Spleen (tissue), 7 donors: ENCODE measurements around the gene CCDC13.

Experiments used
- CTCF ChIP-seq, 11 experiments: fragments of 200-600 bp in 7 of 11; fragments of 450-650 bp in 4 of 11; sonication (generic) in 4 of 11; IDR thresholded peaks in 8 of 11; conservative IDR thresholded peaks in 3 of 11; 1 replicate in 7 of 11; 2 replicates in 4 of 11; pipeline versions ENCODE4 v1.4.0 to v1.8.0; 2016 to 2021; ENCODE audit warnings: antibody characterized with exemption in 11 of 11, inconsistent platforms in 4 of 11, mild to moderate bottlenecking in 1 of 11
- POLR2AphosphoS5 ChIP-seq, 3 donors: sonication (generic); formaldehyde crosslinking; IDR thresholded peaks; one replicate each; pipeline ENCODE4 v1.5.1; 2017; ENCODE audit warnings: antibody characterized with exemption in 3 of 3
- donor health status: DM: no; HTN: no; CAD: no; lungs with moderate emphysema.
- donor health status: DM: no; HTN: no; CAD: no.
- donor health status: DM: no; HTN: no; CAD: no.

DNA sequence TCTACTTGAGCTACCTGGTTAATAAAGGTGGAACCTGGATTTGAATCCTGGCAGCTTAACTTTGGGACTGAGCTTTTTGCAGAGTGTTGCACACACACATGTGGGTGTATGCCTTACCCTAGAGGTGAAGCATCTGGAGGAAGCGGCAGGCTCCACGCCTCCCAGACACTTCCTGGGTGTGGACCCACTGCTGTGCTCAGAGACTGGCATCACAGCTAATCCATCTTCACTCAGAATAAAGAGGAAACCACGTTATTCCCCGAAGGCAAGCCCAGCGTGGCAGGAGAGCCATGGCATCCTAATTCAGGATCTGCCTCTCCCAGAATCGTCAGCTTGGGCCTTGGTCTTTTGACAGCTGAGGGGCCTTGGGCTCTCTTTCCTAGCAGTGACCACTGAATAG is 25.5 kb downstream of the CCDC13 start:
- TF ChIP-seq POLR2AphosphoS5 (IDR thresholded peaks at IDR 0.05), result no peak
- no peak for TF ChIP-seq CTCF (IDR thresholded peaks at IDR 0.05 in 8 of 11, conservative IDR thresholded peaks at IDR 0.05 in 3 of 11)
